Mesodermal cell (in vitro differentiated cells): ENCODE results near the gene PRKCA.
A peak's percentile ranks its signal among the peaks of the same experiment; 100 is the strongest.

Experiments
- H3K27ac ChIP-seq: 2 replicates; pipeline ENCODE4 v1.7.0; 2013; ENCODE audit warnings: mild to moderate bottlenecking, low read depth, low read length, moderate library complexity; ENCODE audit not compliant: severe bottlenecking
- H3K36me3 ChIP-seq: 2 replicates; pipeline ENCODE4 v1.7.1; 2013; ENCODE audit warnings: mild to moderate bottlenecking, low read length, moderate library complexity; ENCODE audit not compliant: control insufficient read depth, insufficient read depth
- H3K4me1 ChIP-seq: one replicate; pipeline ENCODE4 v1.7.1; 2013; ENCODE audit warnings: mild to moderate bottlenecking, low read length; ENCODE audit not compliant: insufficient read depth, control insufficient read depth, poor library complexity, severe bottlenecking
- H3K4me3 ChIP-seq: 2 replicates; pipeline ENCODE4 v1.7.0; 2013; ENCODE audit warnings: low read length, control low read depth, mild to moderate bottlenecking; ENCODE audit not compliant: insufficient read depth, poor library complexity, severe bottlenecking; ENCODE audit errors: extremely low read depth
- H3K9me3 ChIP-seq: 2 replicates; pipeline ENCODE4 v1.7.1; 2013; ENCODE audit warnings: mild to moderate bottlenecking, low read length, moderate library complexity; ENCODE audit not compliant: control insufficient read depth
- WGBS, 2 experiments: methylation state at CpG; one replicate each; pipeline ENCODE4 v1.1.5; 2013; ENCODE audit warnings: missing lambda C conversion rate in 2 of 2; ENCODE audit not compliant: insufficient coverage in 2 of 2; 5-methylcytosine and 5-hydroxymethylcytosine counted together

Gene PRKCA

GRCh38 chr17:66520999-66521398 lies 218.6 kb downstream of the PRKCA start:
- H3K27ac ChIP-seq = no peak overlapping the region
- H3K36me3 ChIP-seq = no peaks in the 10 kb centered on the region
- no peak overlapping the region for H3K4me3 ChIP-seq
- no peaks in the 10 kb centered on the region for H3K9me3 ChIP-seq
- peaks cover 6% of the 10 kb centered on the region for H3K4me1 ChIP-seq
- WGBS, 2 experiments = 100% methylated on average over 1 of the region's 2 CpGs

DNA sequence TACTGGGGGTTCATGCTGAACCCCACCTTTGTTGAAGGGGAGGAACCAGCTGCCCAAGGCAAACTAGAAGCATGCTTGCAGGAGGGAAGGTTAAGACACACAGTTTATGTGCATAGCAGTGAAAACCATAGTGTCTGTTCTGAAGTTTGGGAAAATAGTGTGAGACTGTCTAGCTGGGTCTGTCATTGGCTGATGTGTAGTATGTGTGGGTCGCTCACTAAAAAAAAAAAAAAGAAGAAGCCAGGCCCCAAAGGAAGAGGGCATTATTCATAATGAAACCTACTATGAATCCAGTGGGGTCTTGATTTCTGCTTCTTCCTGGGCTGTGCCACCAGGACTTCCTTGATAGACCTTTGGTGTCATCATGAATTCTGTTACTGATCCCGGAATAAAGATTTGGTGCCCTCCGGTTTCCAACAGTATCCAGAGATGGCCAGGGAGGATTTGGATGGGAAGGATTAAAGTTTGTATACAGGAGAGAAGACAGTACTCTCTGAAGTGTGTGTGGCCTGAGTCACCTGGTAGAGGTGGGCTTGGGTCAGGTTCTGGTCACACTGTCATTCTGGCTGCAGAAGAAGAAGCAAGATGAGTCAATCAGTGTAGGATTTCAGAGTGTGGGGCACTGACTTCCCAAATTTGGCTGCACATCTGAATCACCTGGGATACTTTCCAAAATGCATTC lies 220.3 kb downstream of the PRKCA start:
- 67 to 91% methylated on average over 1 to 2 of the region's 3 CpGs for WGBS, 2 experiments
- Histone ChIP-seq H3K27ac (no peak overlapping the region), H3K4me3 (no peak overlapping the region), H3K36me3 (no peaks in the 10 kb centered on the region), H3K9me3 (no peaks in the 10 kb centered on the region), H3K4me1 (peaks cover 6% of the 10 kb centered on the region)

GRCh38 chr17:66523378-66524200 lies 221.2 kb downstream of the PRKCA start:
- H3K27ac ChIP-seq = no peak overlapping the region
- WGBS, 2 experiments = 92 to 96% methylated on average over 3 of the region's 6 CpGs

DNA sequence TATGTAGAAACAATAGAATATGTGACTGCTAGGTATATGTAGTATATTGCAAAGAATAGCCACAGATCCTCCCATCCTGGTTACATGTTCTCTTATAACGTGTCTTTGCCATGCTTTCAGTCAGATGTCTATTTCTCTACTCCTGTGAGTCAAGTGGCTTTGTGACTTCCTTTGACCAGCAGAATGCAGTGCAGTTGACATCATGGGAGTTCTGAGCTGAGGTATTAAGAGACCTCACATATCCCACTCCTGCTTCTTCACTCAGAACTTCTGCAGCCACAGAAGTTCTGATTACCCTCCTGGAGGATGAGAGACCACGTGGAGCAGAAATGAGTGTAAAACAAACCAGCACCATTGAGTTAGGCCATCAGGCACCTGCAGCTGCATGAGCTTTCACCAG lies 222.5 kb downstream of the PRKCA start:
- Histone ChIP-seq H3K36me3 (no peaks in the 10 kb centered on the region), H3K9me3 (no peaks in the 10 kb centered on the region), H3K27ac (no peak overlapping the region), H3K4me3 (no peak overlapping the region), H3K4me1 (peaks cover 6% of the 10 kb centered on the region)
- 92 to 100% methylated on average over 1 to 2 of the region's 2 CpGs for WGBS, 2 experiments

More at GRCh38 chr17:66523378-66524200, 221.2 kb downstream of the PRKCA start:
- H3K9me3 ChIP-seq = no peaks in the 10 kb centered on the region
- no peak overlapping the region for H3K4me3 ChIP-seq
- H3K4me1 ChIP-seq = peaks cover 6% of the 10 kb centered on the region
- H3K36me3 ChIP-seq = no peaks in the 10 kb centered on the region

DNA sequence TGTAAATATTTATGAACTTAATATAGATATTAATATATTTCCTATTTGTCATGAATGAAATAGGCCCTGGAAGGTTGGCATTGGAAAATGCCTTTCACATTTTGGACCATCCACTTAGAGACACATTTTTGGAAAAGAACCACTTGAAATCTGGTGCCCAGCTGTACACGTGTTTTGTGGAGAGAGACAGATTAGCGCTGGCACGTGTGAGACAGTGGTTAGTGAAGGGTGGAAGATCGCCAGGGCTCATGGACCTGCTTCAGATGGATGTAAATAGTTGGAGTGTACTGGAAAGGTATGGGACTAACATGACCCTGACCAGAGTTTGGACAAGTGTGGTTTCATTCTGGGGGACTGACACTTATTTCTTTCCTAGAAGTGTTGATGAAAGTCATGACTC lies 222.9 kb downstream of the PRKCA start:
- H3K36me3 ChIP-seq = no peaks in the 10 kb centered on the region
- no peak overlapping the region for H3K4me3 ChIP-seq
- no peaks in the 10 kb centered on the region for H3K9me3 ChIP-seq
- H3K4me1 ChIP-seq = peaks cover 6% of the 10 kb centered on the region
- H3K27ac ChIP-seq = no peak overlapping the region
- WGBS, 2 experiments = 91 to 93% methylated on average over 4 of the region's 4 CpGs

DNA sequence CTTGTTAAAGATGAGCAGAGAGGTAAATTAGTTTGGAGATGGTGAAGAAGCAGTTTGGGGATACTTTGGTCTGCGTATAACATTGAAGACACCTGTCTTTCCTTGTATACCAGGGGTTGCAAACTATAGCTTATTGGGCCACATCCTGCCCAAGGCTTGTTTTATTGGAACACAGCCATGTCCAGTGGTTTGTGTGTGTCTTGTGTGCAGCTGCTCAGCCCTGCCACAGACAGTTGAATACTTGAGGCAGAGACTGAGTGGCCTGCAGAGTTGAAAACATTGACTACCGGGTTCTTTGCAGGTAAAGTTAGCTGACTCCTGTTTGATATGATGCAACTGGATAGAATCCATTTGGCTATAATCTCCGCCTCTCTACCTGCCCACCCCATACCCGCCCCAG lies 224.4 kb downstream of the PRKCA start:
- WGBS, 2 experiments = 83 to 100% methylated on average over 1 to 3 of the region's 4 CpGs
- no peak overlapping the region for H3K4me3 ChIP-seq
- no peaks in the 10 kb centered on the region for H3K9me3 ChIP-seq
- no peak overlapping the region for H3K27ac ChIP-seq
- H3K4me1 ChIP-seq = peaks cover 10% of the 10 kb centered on the region
- no peaks in the 10 kb centered on the region for H3K36me3 ChIP-seq

GRCh38 chr17:66527335-66527734 lies 224.9 kb downstream of the PRKCA start:
- no peak overlapping the region for H3K4me3 ChIP-seq
- WGBS, 2 experiments = 92 to 100% methylated on average over 1 to 2 of the region's 5 CpGs
- H3K9me3 ChIP-seq = no peaks in the 10 kb centered on the region
- H3K27ac ChIP-seq = no peak overlapping the region
- H3K4me1 ChIP-seq = peaks cover 13% of the 10 kb centered on the region
- no peaks in the 10 kb centered on the region for H3K36me3 ChIP-seq

DNA sequence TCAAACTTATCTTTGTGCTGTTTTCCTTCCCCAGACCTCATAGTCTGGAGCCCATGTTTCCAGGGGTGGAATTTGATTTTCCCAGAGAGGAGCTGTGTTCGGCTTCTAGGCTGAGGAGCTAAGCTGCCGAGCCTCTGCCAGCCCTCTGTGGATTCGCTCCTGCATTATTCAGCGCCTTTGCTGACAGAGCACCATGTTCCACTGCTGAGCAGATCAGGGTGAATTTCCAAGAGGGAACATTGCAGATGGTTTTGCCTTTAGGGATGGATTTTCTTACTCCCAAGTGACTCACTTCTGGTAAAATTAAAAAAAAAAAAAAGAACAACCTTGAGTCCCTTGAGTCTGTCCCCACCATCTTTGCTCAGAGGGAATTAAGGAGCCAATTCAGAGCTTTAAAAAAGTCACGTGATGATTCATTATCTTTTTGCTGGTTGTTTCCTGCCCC lies 229.5 kb downstream of the PRKCA start:
- Histone ChIP-seq H3K4me3 (no peak overlapping the region), H3K27ac (peak overlapping the region; percentile 19), H3K9me3 (no peaks in the 10 kb centered on the region), H3K36me3 (no peaks in the 10 kb centered on the region), H3K4me1 (peaks cover 24% of the 10 kb centered on the region)
- 81 to 90% methylated on average over 4 to 5 of the region's 5 CpGs for WGBS, 2 experiments

- Histone ChIP-seq H3K27ac (peak overlapping the region; percentile 82), H3K4me1 (peaks cover 24% of the 10 kb centered on the region), H3K9me3 (no peaks in the 10 kb centered on the region), H3K36me3 (no peaks in the 10 kb centered on the region), H3K4me3 (no peak overlapping the region)
- 41 to 56% methylated on average over 3 to 4 of the region's 9 CpGs for WGBS, 2 experiments
Observed at GRCh38 chr17:66533572-66533971, 231.2 kb downstream of the PRKCA start.

- peaks cover 25% of the 10 kb centered on the region for H3K4me1 ChIP-seq
- peak overlapping the region; percentile 82 for H3K27ac ChIP-seq
- 73 to 100% methylated on average over 1 to 3 of the region's 5 CpGs for WGBS, 2 experiments
- H3K36me3 ChIP-seq = no peaks in the 10 kb centered on the region
- no peaks in the 10 kb centered on the region for H3K9me3 ChIP-seq
- no peak overlapping the region for H3K4me3 ChIP-seq
Observed at GRCh38 chr17:66533986-66534385, 231.6 kb downstream of the PRKCA start.

- Histone ChIP-seq H3K4me3 (no peak overlapping the region), H3K27ac (no peak overlapping the region), H3K36me3 (no peaks in the 10 kb centered on the region), H3K4me1 (peaks cover 39% of the 10 kb centered on the region), H3K9me3 (no peaks in the 10 kb centered on the region)
- 88 to 92% methylated on average over 1 of the region's 1 CpG for WGBS, 2 experiments
Observed at GRCh38 chr17:66535611-66536010, 233.2 kb downstream of the PRKCA start.
